Karpas-422 (cell line): ENCODE results near the gene OGFR. TPM values are rescaled to one million over a fixed set of nuclear protein-coding genes. Genes with fewer than 3 reads are reported as not detected.

ENCODE experiments used
- DNase-seq: peaks from one replicate; pipeline ENCODE4 v3.0.0-alpha.2; 2015
- H2AFZ ChIP-seq: fragments of 200-600 bp; sonication (generic); 2 replicates; pipeline ENCODE4 v1.6.1; 2014; ENCODE audit warnings: antibody characterized with exemption, low read length, mixed read lengths
- H3K27ac ChIP-seq: fragments of 200-600 bp; sonication (generic); 2 replicates; pipeline ENCODE4 v1.5.1; 2014; ENCODE audit warnings: mild to moderate bottlenecking, low read length, moderate library complexity
- H3K27me3 ChIP-seq: fragments of 200-600 bp; sonication (generic); 2 replicates; pipeline ENCODE4 v1.6.1; 2014; ENCODE audit warnings: low read length, mixed read lengths
- H3K36me3 ChIP-seq: fragments of 200-600 bp; sonication (generic); 2 replicates; pipeline ENCODE4 v1.6.1; 2014; ENCODE audit warnings: low read length, mixed read lengths; ENCODE audit not compliant: insufficient read depth
- H3K4me1 ChIP-seq: fragments of 200-600 bp; sonication (generic); 2 replicates; pipeline ENCODE4 v1.6.1; 2014; ENCODE audit warnings: mild to moderate bottlenecking, low read length, mixed read lengths
- H3K4me2 ChIP-seq: fragments of 200-600 bp; sonication (generic); 2 replicates; pipeline ENCODE4 v1.6.1; 2014; ENCODE audit warnings: low read length, low read depth, mild to moderate bottlenecking; ENCODE audit not compliant: poor library complexity, severe bottlenecking
- H3K4me3 ChIP-seq: fragments of 200-600 bp; sonication (generic); 2 replicates; pipeline ENCODE4 v1.5.1; 2014; ENCODE audit warnings: mild to moderate bottlenecking, antibody characterized with exemption, low read length, mixed read lengths
- H3K79me2 ChIP-seq: fragments of 200-600 bp; sonication (generic); 2 replicates; pipeline ENCODE4 v1.6.1; 2014; ENCODE audit warnings: mild to moderate bottlenecking, low read length, mixed read lengths
- H3K9ac ChIP-seq: fragments of 200-600 bp; sonication (generic); 2 replicates; pipeline ENCODE4 v1.6.0; 2014; ENCODE audit warnings: low read length
- H3K9me2 ChIP-seq: fragments of 200-600 bp; sonication (generic), shearing (Covaris generic); replicated peaks from 2 replicates; pipeline ENCODE4 v1.6.0; 2014; ENCODE audit warnings: mild to moderate bottlenecking, low read length, moderate library complexity; ENCODE audit not compliant: insufficient read depth
- H3K9me3 ChIP-seq: fragments of 300-700, 200-600 bp; sonication (generic); 2 replicates; pipeline ENCODE4 v1.6.1; 2014; ENCODE audit warnings: low read length, mixed read lengths
- H4K20me1 ChIP-seq: fragments of 200-600 bp; sonication (generic); 2 replicates; pipeline ENCODE4 v1.6.1; 2014; ENCODE audit warnings: mild to moderate bottlenecking, antibody characterized with exemption, low read length, low read depth; ENCODE audit not compliant: insufficient read depth
- total RNA-seq: library from RNA; depleted of rRNA; stranded (reverse); fragments of >200 nt; shearing (Covaris generic); gene quantifications from 2 replicates; pipeline ENCODE4 v1.2.3, GENCODE V29; 2014; ENCODE audit warnings: low replicate concordance

The OGFR gene
- total RNA-seq, 1 experiment from 2014 or later = 23.8 TPM

DNA sequence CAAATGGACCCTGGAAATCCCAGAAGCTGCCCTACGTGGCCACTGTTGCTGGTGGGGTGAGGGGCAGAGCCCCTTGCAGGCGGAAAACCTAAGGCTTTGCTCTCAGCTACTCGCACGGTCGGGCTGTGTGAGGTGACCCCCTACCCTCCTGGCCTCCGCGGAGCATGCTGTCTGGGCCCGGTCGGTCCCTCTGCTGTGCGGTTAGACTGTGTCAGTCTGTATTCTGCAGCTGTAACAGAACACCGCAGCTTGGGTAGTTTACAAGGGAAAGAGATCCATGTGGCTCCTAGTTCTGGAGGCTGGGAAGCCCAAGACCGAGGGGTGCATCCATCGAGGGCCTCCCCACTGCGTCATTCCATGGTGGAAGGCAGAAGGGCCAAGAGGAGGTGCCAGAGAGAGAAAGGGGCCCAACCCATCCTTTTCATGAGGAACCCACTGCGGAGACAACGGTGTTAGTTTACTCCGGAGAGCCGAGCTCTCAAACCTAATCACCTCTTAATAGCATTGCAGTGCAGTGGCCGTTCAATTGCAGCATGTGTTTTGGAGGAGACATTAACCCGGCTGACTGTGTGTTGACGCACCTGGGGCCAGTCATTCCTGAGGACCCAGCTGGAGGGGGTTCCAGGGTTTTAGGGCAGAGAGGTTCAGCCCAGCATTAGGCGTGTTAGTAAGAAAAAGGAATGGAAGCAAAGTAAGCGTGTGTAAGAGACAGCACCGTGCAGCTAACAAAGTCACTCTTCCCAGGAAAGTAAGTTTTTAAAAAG is 30.5 kb downstream of the OGFR start:
- Histone ChIP-seq H2AFZ (no peak overlapping the region), H3K9ac (no peak overlapping the region), H4K20me1 (no peaks in the 10 kb centered on the region), H3K9me2 (no peaks in the 10 kb centered on the region), H3K4me3 (no peak overlapping the region), H3K9me3 (no peaks in the 10 kb centered on the region), H3K36me3 (no peaks in the 10 kb centered on the region), H3K4me2 (no peak overlapping the region), H3K4me1 (peaks cover 54% of the 10 kb centered on the region), H3K79me2 (no peaks in the 10 kb centered on the region), H3K27ac (no peak overlapping the region), H3K27me3 (no peaks in the 10 kb centered on the region)
- no peak for DNase-seq

GRCh38 chr20:62835931-62836861 is 31.6 kb downstream of the OGFR start:
- no peak overlapping the region for H2AFZ ChIP-seq
- no peaks in the 10 kb centered on the region for H3K27me3 ChIP-seq
- peaks cover 45% of the 10 kb centered on the region for H3K4me1 ChIP-seq
- H3K4me3 ChIP-seq = no peak overlapping the region
- no peaks in the 10 kb centered on the region for H3K9me3 ChIP-seq
- no peak overlapping the region for H3K4me2 ChIP-seq
- H3K36me3 ChIP-seq = no peaks in the 10 kb centered on the region
- H3K9me2 ChIP-seq = no peaks in the 10 kb centered on the region
- H3K27ac ChIP-seq = no peak overlapping the region
- no peak overlapping the region for H3K9ac ChIP-seq
- H4K20me1 ChIP-seq = no peaks in the 10 kb centered on the region
- H3K79me2 ChIP-seq = no peaks in the 10 kb centered on the region
- no peak for DNase-seq

DNA sequence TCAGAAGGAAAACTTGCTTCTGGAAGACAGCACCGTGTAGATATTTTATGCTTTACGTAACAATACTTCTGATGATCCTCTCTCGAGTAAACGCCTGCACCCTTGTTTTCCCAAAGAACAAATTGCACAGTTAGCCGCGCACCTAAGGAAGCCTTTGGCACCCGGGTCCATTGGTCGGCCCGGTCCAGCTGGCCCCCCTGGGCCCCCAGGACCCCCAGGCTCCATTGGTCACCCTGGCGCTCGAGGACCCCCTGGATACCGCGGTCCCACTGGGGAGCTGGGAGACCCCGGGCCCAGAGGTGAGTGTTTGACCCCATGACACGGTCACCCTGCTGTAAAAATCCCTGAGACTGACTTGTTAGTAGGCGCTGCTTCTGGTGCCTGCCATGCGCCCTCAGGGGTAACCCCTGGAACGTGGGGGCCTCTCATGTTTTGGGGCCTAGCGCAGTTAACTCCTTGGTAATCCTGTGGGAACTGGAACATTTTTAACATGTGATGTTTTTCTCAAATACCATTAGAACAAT is 32.4 kb downstream of the OGFR start:
- peak overlapping the region; percentile 71; the same call in 1 of the 2 replicates for H3K27ac ChIP-seq
- no peaks in the 10 kb centered on the region for H3K9me2 ChIP-seq
- H4K20me1 ChIP-seq = no peaks in the 10 kb centered on the region
- no peaks in the 10 kb centered on the region for H3K79me2 ChIP-seq
- H3K4me1 ChIP-seq = peaks cover 37% of the 10 kb centered on the region
- DNase-seq = no peak
- no peaks in the 10 kb centered on the region for H3K27me3 ChIP-seq
- no peak overlapping the region for H2AFZ ChIP-seq
- no peaks in the 10 kb centered on the region for H3K36me3 ChIP-seq
- no peaks in the 10 kb centered on the region for H3K9me3 ChIP-seq
- no peak overlapping the region for H3K9ac ChIP-seq
- no peak overlapping the region for H3K4me2 ChIP-seq
- no peak overlapping the region for H3K4me3 ChIP-seq

- Histone ChIP-seq H2AFZ (no peak overlapping the region), H3K79me2 (no peaks in the 10 kb centered on the region), H3K27ac (peak overlapping the region; percentile 71), H3K4me3 (no peak overlapping the region), H3K36me3 (no peaks in the 10 kb centered on the region), H3K9ac (peak overlapping the region; percentile 8; the same call in 1 of the 2 replicates), H3K9me3 (no peaks in the 10 kb centered on the region), H3K27me3 (no peaks in the 10 kb centered on the region), H3K9me2 (no peaks in the 10 kb centered on the region), H3K4me1 (peaks cover 30% of the 10 kb centered on the region), H4K20me1 (no peaks in the 10 kb centered on the region), H3K4me2 (peak overlapping the region; percentile 45)
- DNase-seq = no peak
Observed at GRCh38 chr20:62837790-62838127, 33.1 kb downstream of the OGFR start.

GRCh38 chr20:62838128-62838891 is 33.7 kb downstream of the OGFR start:
- DNase-seq = peak; percentile 78
- peak overlapping the region; percentile 45 for H3K4me2 ChIP-seq
- H3K4me1 ChIP-seq = peaks cover 30% of the 10 kb centered on the region
- H3K4me3 ChIP-seq = no peak overlapping the region
- H3K9me2 ChIP-seq = no peaks in the 10 kb centered on the region
- H3K79me2 ChIP-seq = no peaks in the 10 kb centered on the region
- no peaks in the 10 kb centered on the region for H3K36me3 ChIP-seq
- H3K27me3 ChIP-seq = no peaks in the 10 kb centered on the region
- H3K27ac ChIP-seq = peak overlapping the region; percentile 71
- no peak overlapping the region for H2AFZ ChIP-seq
- H3K9ac ChIP-seq = peak overlapping the region; percentile 8; the same call in 1 of the 2 replicates
- H3K9me3 ChIP-seq = no peaks in the 10 kb centered on the region
- no peaks in the 10 kb centered on the region for H4K20me1 ChIP-seq

GRCh38 chr20:62839261-62839660 is 34.6 kb downstream of the OGFR start:
- Histone ChIP-seq H3K9ac (no peak overlapping the region), H3K4me1 (peaks cover 26% of the 10 kb centered on the region), H3K79me2 (no peaks in the 10 kb centered on the region), H3K4me3 (no peak overlapping the region), H4K20me1 (no peaks in the 10 kb centered on the region), H2AFZ (no peak overlapping the region), H3K36me3 (no peaks in the 10 kb centered on the region), H3K4me2 (no peak overlapping the region), H3K9me3 (no peaks in the 10 kb centered on the region), H3K27ac (no peak overlapping the region), H3K9me2 (no peaks in the 10 kb centered on the region), H3K27me3 (no peaks in the 10 kb centered on the region)
- DNase-seq = no peak

DNA sequence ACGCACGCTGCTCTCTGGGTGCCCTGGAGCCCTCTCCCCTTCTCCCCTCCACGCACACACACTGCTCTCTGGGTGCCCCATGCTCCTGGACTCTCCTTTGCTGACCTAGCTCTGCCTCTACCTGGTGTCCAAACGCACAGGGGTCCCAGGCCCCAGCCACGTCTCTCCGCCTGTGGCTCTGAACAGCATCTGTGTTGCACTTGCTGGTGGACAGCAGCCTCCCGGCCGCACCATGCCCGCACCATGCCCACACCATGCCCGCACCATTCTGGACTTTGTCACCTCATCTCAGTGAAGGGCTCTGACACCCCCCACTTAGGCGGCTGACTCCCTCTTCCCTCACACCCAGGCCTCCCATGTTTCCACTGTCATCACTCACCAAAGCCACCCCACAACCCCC is 35.2 kb downstream of the OGFR start:
- DNase-seq = no peak

More for the DNA sequence above, 35.2 kb downstream of the OGFR start:
- Histone ChIP-seq H3K4me1 (peaks cover 26% of the 10 kb centered on the region), H3K27me3 (no peaks in the 10 kb centered on the region), H3K27ac (no peak overlapping the region), H3K9me3 (no peaks in the 10 kb centered on the region), H3K79me2 (no peaks in the 10 kb centered on the region), H3K4me3 (no peak overlapping the region), H3K36me3 (no peaks in the 10 kb centered on the region), H3K4me2 (no peak overlapping the region), H4K20me1 (no peaks in the 10 kb centered on the region), H3K9ac (no peak overlapping the region), H2AFZ (no peak overlapping the region), H3K9me2 (no peaks in the 10 kb centered on the region)
